Body of pancreas (tissue), 4 donors: ENCODE measurements around the gene SPINK8. TPM values are rescaled to one million over a fixed set of nuclear protein-coding genes. Genes with fewer than 3 reads are reported as not detected.
"Not testable (repeated sequence)": the region's sequence is repeated elsewhere in the genome, so short reads cannot be mapped to it uniquely, and the experiment has no call there.

Experiments
- ATAC-seq: fragments of 150-250 bp; one replicate; pipeline ENCODE4 v1.9.1; 2016
- DNase-seq, 4 donors: peaks; one replicate each; pipeline ENCODE4 v3.0.0-alpha.2; 2019
- H3K27ac ChIP-seq, 4 donors: fragments of 200-600 bp; sonication (generic); 1 replicate in 3 of 4; 2 replicates in 1 of 4; pipeline versions ENCODE4 v1.5.1 to v1.6.1; 2016 to 2019; ENCODE audit warnings: mild to moderate bottlenecking in 1 of 4, mixed read lengths in 1 of 4, moderate library complexity in 1 of 4
- H3K27me3 ChIP-seq, 2 donors: fragments of 200-600 bp; sonication (generic); one replicate each; pipeline ENCODE4 v1.6.0; 2016; ENCODE audit warnings: mild to moderate bottlenecking in 1 of 2
- H3K36me3 ChIP-seq, 2 donors: fragments of 200-600 bp; sonication (generic); replicated peaks in 1 of 2; 2 replicates each; pipeline ENCODE4 v1.5.1; 2016; ENCODE audit warnings: low read depth in 2 of 2; ENCODE audit not compliant: insufficient read depth in 1 of 2
- H3K4me1 ChIP-seq: fragments of 200-600 bp; sonication (generic); one replicate; pipeline ENCODE4 v1.6.0; 2016
- H3K4me3 ChIP-seq, 2 donors: fragments of 200-600 bp; sonication (generic); 1 replicate in 1 of 2; 2 replicates in 1 of 2; pipeline ENCODE4 v1.5.1; 2016 to 2019
- H3K9me3 ChIP-seq, 3 donors: fragments of 200-600 bp; sonication (generic); 1 replicate in 2 of 3; 2 replicates in 1 of 3; pipeline ENCODE4 v1.5.1; 2016
- CTCF ChIP-seq, 7 experiments: fragments of 450-650 bp in 4 of 7; fragments of 200-600 bp in 3 of 7; sonication (generic) in 3 of 7; IDR thresholded peaks; one replicate each; pipeline ENCODE4 v1.5.1; 2016 to 2019; ENCODE audit warnings: antibody characterized with exemption in 7 of 7
- POLR2A ChIP-seq, 3 donors: fragments of 450-650 bp; IDR thresholded peaks; one replicate each; pipeline ENCODE4 v1.6.1; 2016; ENCODE audit warnings: antibody characterized with exemption in 3 of 3, mild to moderate bottlenecking in 2 of 3
- WGBS, 2 donors: methylation state at CpG; one replicate each; pipeline ENCODE4 v1.1.5; 2017; 5-methylcytosine and 5-hydroxymethylcytosine counted together
- intact Hi-C: fragments of 100-400 bp; cut with DNase I; formaldehyde crosslinking; loops from one replicate; pipeline ENCODE4 v1.15.1; 2023
- total RNA-seq, 2 donors: library from RNA; depleted of rRNA; stranded (reverse); fragments of >200 nt; gene quantifications; one replicate each; pipeline ENCODE4 v1.1.0, GENCODE V29; 2016

The SPINK8 gene
- total RNA-seq, 2 donors from 2014 or later: not detected

GRCh38 chr3:48343432-48343831 is 10.0 kb upstream of the SPINK8 start:
- Histone ChIP-seq H3K36me3 (no peaks in the 10 kb centered on the region), H3K4me1 (no peaks in the 10 kb centered on the region), H3K4me3 (no peak overlapping the region), H3K27me3 (no peaks in the 10 kb centered on the region), H3K27ac (no peak overlapping the region), H3K9me3 (no peaks in the 10 kb centered on the region)
- ATAC-seq (no peak), DNase-seq (no peak)
- intact Hi-C loops: no loop called here
- 87 to 91% methylated on average over 8 of the region's 8 CpGs for WGBS, 2 donors
- TF ChIP-seq CTCF (IDR thresholded peaks at IDR 0.05): no peak
- no peak for TF ChIP-seq POLR2A (IDR thresholded peaks at IDR 0.05)

DNA sequence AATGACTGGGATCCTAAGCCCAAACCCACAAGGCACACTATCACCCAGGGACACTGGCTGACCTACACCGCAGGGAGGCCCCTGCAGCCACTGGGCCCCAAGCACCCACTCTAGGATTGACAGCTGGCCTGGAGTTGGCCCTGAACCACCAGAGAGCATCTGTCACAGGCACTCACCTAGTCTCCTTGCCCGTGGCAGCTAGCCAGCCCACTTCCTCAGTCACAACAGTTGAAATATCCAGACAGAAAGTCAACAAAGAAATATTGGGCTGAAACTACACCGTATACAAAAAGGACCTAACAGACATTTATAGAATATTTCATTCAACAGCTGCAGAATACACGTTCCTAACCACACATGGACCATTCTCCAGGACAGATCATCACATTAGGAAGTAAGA is 5.2 kb upstream of the SPINK8 start:
- Histone ChIP-seq H3K9me3 (no peaks in the 10 kb centered on the region), H3K4me3 (no peak overlapping the region), H3K4me1 (no peaks in the 10 kb centered on the region), H3K27me3 (no peaks in the 10 kb centered on the region), H3K36me3 (no peaks in the 10 kb centered on the region), H3K27ac (no peak overlapping the region)
- ATAC-seq (no peak), DNase-seq (peak in 2 of 4 donors; percentile 17 to 46)
- TF ChIP-seq CTCF (IDR thresholded peaks at IDR 0.05) (no peak), POLR2A (IDR thresholded peaks at IDR 0.05) (no peak)
- WGBS, 2 donors: 40 to 44% methylated on average over 4 of the region's 4 CpGs
- intact Hi-C loops: no loop called here

GRCh38 chr3:48337536-48337935 is 4.1 kb upstream of the SPINK8 start:
- DNase-seq, ATAC-seq, H3K9me3 ChIP-seq, H3K27ac ChIP-seq, H3K36me3 ChIP-seq, H3K4me3 ChIP-seq, H3K27me3 ChIP-seq, intact Hi-C loops, H3K4me1 ChIP-seq: not testable (repeated sequence)
- 83 to 90% methylated on average over 5 of the region's 5 CpGs for WGBS, 2 donors

DNA sequence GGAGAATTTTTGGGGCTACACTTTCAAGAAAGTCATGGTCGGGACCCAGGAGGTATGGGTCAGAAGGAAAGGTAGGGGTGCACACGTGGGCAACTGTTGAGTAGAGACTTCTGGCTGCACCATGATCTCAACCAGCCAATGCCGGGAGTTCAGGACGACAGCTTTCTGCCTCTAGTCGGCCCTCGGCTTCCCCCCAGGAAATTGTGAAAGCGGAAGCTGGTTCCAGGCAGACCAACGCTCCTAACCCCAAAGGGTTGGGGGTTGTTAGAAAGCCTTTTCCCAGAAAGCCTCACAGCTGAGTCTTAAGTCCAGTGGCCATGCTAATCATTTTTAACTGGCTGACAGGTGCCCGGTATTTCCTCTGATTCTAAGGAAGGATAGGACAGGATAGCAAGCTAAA is 1.8 kb upstream of the SPINK8 start:
- ATAC-seq, H3K4me3 ChIP-seq, intact Hi-C loops, H3K9me3 ChIP-seq, H3K27ac ChIP-seq, H3K36me3 ChIP-seq, H3K27me3 ChIP-seq, H3K4me1 ChIP-seq: not testable (repeated sequence)
- 74 to 87% methylated on average over 9 of the region's 9 CpGs for WGBS, 2 donors
- DNase-seq: peak in 1 of 4 donors; percentile 15

- Histone ChIP-seq H3K27ac (no peak overlapping the region), H3K9me3 (no peaks in the 10 kb centered on the region), H3K4me1 (no peaks in the 10 kb centered on the region), H3K36me3 (no peaks in the 10 kb centered on the region), H3K4me3 (no peak overlapping the region), H3K27me3 (no peaks in the 10 kb centered on the region)
- intact Hi-C loops: no loop called here
- TF ChIP-seq CTCF (IDR thresholded peaks at IDR 0.05) (no peak), POLR2A (IDR thresholded peaks at IDR 0.05) (no peak)
- ATAC-seq: no peak
- WGBS, 2 donors: 66 to 73% methylated on average over 3 of the region's 3 CpGs
- DNase-seq: no peak
Observed at GRCh38 chr3:48334605-48335004, 1.1 kb upstream of the SPINK8 start.

- H3K4me3 ChIP-seq, H3K27me3 ChIP-seq, H3K4me1 ChIP-seq, H3K36me3 ChIP-seq, H3K9me3 ChIP-seq, intact Hi-C loops, H3K27ac ChIP-seq, ATAC-seq: not testable (repeated sequence)
- peak in 2 of 4 donors; percentile 8 to 35 for DNase-seq
- 58 to 70% methylated on average over 9 to 10 of the region's 10 CpGs for WGBS, 2 donors
Observed at GRCh38 chr3:48331706-48332435, 1.6 kb downstream of the SPINK8 start.
